ENCODE results near the gene NEDD9.

DNA sequence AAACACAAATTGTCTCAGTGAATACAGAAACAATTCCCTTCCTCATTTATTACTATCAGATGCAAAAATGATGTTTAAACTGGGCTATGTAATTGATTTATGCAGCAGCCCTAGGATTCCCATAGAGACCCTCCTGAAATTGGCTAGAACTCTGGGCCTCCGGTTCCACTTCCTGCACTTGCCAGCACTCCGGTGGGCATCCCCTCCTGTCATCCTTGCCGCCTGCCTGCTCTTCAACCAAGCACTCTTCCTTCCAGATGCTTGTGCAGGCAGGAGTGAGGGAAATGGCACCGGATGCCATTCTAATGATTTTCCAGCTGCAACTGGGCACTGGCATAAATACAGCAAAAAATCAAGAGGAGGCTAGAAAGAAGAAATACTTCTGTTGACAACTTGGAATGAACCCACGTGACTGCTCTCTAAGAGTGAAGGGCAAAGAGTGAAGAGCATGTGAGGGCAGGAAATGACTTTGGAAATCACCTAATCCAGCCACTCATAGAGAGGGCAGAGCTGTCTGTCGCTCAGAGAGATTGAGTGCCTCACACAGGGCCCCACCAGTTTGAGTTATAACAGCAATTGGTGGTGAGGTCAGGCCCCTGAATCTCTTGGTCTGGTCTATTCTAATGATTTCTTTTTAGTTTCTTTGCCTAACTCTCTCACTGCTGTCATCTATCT lies 3.7 kb upstream of the NEDD9 start:
- no peak for TF ChIP-seq EZH2 (IDR thresholded peaks at IDR 0.05; ENCODE audit: low read length, missing control alignments)
- TF ChIP-seq, protein P1, sequence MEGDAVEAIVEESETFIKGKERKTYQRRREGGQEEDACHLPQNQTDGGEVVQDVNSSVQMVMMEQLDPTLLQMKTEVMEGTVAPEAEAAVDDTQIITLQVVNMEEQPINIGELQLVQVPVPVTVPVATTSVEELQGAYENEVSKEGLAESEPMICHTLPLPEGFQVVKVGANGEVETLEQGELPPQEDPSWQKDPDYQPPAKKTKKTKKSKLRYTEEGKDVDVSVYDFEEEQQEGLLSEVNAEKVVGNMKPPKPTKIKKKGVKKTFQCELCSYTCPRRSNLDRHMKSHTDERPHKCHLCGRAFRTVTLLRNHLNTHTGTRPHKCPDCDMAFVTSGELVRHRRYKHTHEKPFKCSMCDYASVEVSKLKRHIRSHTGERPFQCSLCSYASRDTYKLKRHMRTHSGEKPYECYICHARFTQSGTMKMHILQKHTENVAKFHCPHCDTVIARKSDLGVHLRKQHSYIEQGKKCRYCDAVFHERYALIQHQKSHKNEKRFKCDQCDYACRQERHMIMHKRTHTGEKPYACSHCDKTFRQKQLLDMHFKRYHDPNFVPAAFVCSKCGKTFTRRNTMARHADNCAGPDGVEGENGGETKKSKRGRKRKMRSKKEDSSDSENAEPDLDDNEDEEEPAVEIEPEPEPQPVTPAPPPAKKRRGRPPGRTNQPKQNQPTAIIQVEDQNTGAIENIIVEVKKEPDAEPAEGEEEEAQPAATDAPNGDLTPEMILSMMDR (conservative IDR thresholded peaks at IDR 0.05 in 1 of 2, IDR thresholded peaks at IDR 0.05 in 1 of 2; ENCODE audit: low read depth in 1 of 2, low read length in 2 of 2), result no peak

All from fibroblast of lung (primary cell).